HG02885 (cell line): ENCODE measurements around the gene FAM110C.

ENCODE experiments used
- ATAC-seq: cut with Tn5 transposase; IDR thresholded peaks from one replicate; pipeline ENCODE4 v1.9.1; 2021; ENCODE audit warnings: mild to moderate bottlenecking; ENCODE audit not compliant: unreplicated experiment, poor library complexity

FAM110C gene

GRCh38 chr2:10222-10875 is 36.0 kb downstream of the FAM110C start:
- ATAC-seq, result no peak
